Glutamatergic neuron (in vitro differentiated cells): ENCODE measurements around the gene THBS2. TPM values are rescaled to one million over a fixed set of nuclear protein-coding genes. Genes with fewer than 3 reads are reported as not detected.

Experiments
- DNase-seq: peaks from one replicate; pipeline ENCODE4 v3.0.0; 2022
- H3K27ac Mint-ChIP-seq: one replicate; pipeline ENCODE4 v1.8.0; 2020; ENCODE audit warnings: mild to moderate bottlenecking, mixed read lengths, inconsistent platforms; ENCODE audit not compliant: unreplicated experiment
- H3K27me3 Mint-ChIP-seq: one replicate; pipeline ENCODE4 v1.8.0; 2020; ENCODE audit warnings: mild to moderate bottlenecking, moderate library complexity, mixed read lengths, inconsistent platforms; ENCODE audit not compliant: unreplicated experiment
- H3K36me3 Mint-ChIP-seq: one replicate; pipeline ENCODE4 v1.8.0; 2020; ENCODE audit warnings: mild to moderate bottlenecking, mixed read lengths, inconsistent platforms; ENCODE audit not compliant: unreplicated experiment
- H3K4me1 Mint-ChIP-seq: one replicate; pipeline ENCODE4 v1.8.0; 2020; ENCODE audit warnings: mild to moderate bottlenecking, low read depth, mixed read lengths, inconsistent platforms; ENCODE audit not compliant: unreplicated experiment
- H3K4me3 Mint-ChIP-seq: one replicate; pipeline ENCODE4 v1.8.0; 2020; ENCODE audit warnings: mild to moderate bottlenecking, mixed read lengths, inconsistent platforms; ENCODE audit not compliant: unreplicated experiment
- H3K9me3 Mint-ChIP-seq: one replicate; pipeline ENCODE4 v1.8.0; 2020; ENCODE audit warnings: mild to moderate bottlenecking, moderate library complexity, mixed read lengths, inconsistent platforms; ENCODE audit not compliant: unreplicated experiment
- CTCF ChIP-seq: fragments of 200-600 bp; sonication (generic); IDR thresholded peaks from one replicate; pipeline ENCODE4 v1.5.0; 2021; ENCODE audit not compliant: partially characterized antibody, unreplicated experiment
- total RNA-seq: library from RNA; stranded (reverse); fragmentation: NEBNext Ultra II Directional; extraction: Animal tissue kit (Norgen Biotek cat#: 25700); gene quantifications from one replicate; pipeline ENCODE4 v1.2.1, GENCODE V29; 2021; ENCODE audit not compliant: unreplicated experiment

The THBS2 gene
- total RNA-seq, 1 donor from 2014 or later: 3.1 TPM

GRCh38 chr6:169296622-169297021 lies 43.0 kb upstream of the THBS2 start:
- Mint-ChIP-seq H3K4me3 (no peak overlapping the region), H3K9me3 (no peaks in the 10 kb centered on the region), H3K36me3 (no peaks in the 10 kb centered on the region), H3K27ac (no peak overlapping the region), H3K27me3 (peaks cover 2% of the 10 kb centered on the region), H3K4me1 (no peaks in the 10 kb centered on the region)
- no peak for TF ChIP-seq CTCF
- DNase-seq: no peak

GRCh38 chr6:169296170-169296569 lies 42.5 kb upstream of the THBS2 start:
- Mint-ChIP-seq H3K27me3 (peaks cover 2% of the 10 kb centered on the region), H3K4me1 (no peaks in the 10 kb centered on the region), H3K36me3 (no peaks in the 10 kb centered on the region), H3K4me3 (no peak overlapping the region), H3K27ac (no peak overlapping the region), H3K9me3 (no peaks in the 10 kb centered on the region)
- DNase-seq: no peak
- no peak for TF ChIP-seq CTCF

DNA sequence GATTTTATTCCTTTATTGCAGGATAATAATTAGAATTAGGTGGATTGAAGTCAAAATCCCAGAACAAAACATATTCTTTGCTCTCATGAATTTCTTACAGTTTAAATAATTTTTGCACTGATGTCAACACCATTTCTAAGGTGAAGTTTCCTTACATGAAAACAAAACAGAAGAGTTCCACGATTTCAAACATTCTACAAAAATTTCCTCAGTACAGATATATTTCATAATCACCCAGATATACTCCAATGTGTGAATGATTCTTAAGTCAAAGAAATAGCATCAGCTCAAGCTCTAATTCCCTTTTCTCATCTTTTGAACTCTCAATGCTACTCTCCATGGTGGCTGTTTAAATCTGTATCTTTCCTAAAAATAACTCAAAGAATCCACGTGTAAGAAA lies 39.5 kb upstream of the THBS2 start:
- no peaks in the 10 kb centered on the region for H3K9me3 Mint-ChIP-seq
- H3K27me3 Mint-ChIP-seq: peaks cover 5% of the 10 kb centered on the region
- H3K36me3 Mint-ChIP-seq: no peaks in the 10 kb centered on the region
- no peaks in the 10 kb centered on the region for H3K4me1 Mint-ChIP-seq
- TF ChIP-seq CTCF: no peak
- no peak overlapping the region for H3K4me3 Mint-ChIP-seq
- DNase-seq: no peak
- H3K27ac Mint-ChIP-seq: no peak overlapping the region

GRCh38 chr6:169292338-169293124 lies 38.9 kb upstream of the THBS2 start:
- DNase-seq: no peak
- H3K27me3 Mint-ChIP-seq: peaks cover 5% of the 10 kb centered on the region
- TF ChIP-seq CTCF: no peak
- H3K9me3 Mint-ChIP-seq: no peaks in the 10 kb centered on the region
- H3K27ac Mint-ChIP-seq: no peak overlapping the region
- H3K36me3 Mint-ChIP-seq: no peaks in the 10 kb centered on the region
- H3K4me3 Mint-ChIP-seq: no peak overlapping the region
- H3K4me1 Mint-ChIP-seq: no peaks in the 10 kb centered on the region

- no peaks in the 10 kb centered on the region for H3K9me3 Mint-ChIP-seq
- DNase-seq: no peak
- H3K36me3 Mint-ChIP-seq: no peaks in the 10 kb centered on the region
- H3K27ac Mint-ChIP-seq: no peak overlapping the region
- no peaks in the 10 kb centered on the region for H3K4me1 Mint-ChIP-seq
- peaks cover 5% of the 10 kb centered on the region for H3K27me3 Mint-ChIP-seq
- H3K4me3 Mint-ChIP-seq: no peak overlapping the region
- no peak for TF ChIP-seq CTCF
These were observed 38.1 kb upstream of the THBS2 start for GRCh38 chr6:169291646-169292337.
